PC-3 (cell line): Measurements from ENCODE around the gene KRTAP22-1. TPM values are rescaled to one million over a fixed set of nuclear protein-coding genes. Genes with fewer than 3 reads are reported as not detected.

Experiments used
- ATAC-seq: fragments of 200-7000 bp; cut with Tn5 transposase; 2 replicates; pipeline ENCODE4 v1.9.1; 2020; ENCODE audit warnings: mild to moderate bottlenecking, moderate library complexity
- BruUV-seq: library from RNA; stranded (reverse); fragments of 400-500 nt; replicated peaks from 2 replicates; lab custom pipeline; 2021; lab: Mats Ljungman, UMichigan
- CTCF ChIA-PET: fragments of 300-600 bp; sonication (Branson Sonifier 250); formaldehyde crosslinking; loops from one replicate; lab custom pipeline; 2022; ENCODE audit warnings: antibody characterized with exemption; lab: Charles Lee
- POLR2A ChIA-PET: fragments of 300-600 bp; sonication (Branson Sonifier 250); formaldehyde crosslinking; loops from one replicate; lab custom pipeline; 2022; ENCODE audit warnings: antibody characterized with exemption; ENCODE audit not compliant: unreplicated experiment; lab: Charles Lee
- DNase-seq: peaks from one replicate; pipeline ENCODE4 v3.0.0-alpha.2; 2015
- H2AFZ ChIP-seq: fragments of 300-600 bp; sonication (generic); 2 replicates; pipeline ENCODE4 v1.6.0; 2016; ENCODE audit warnings: antibody characterized with exemption, low read length
- H3F3A ChIP-seq: fragments of 300-600 bp; sonication (generic); one replicate; pipeline ENCODE4 v1.6.0; 2017; ENCODE audit warnings: antibody characterized with exemption, low read length, control low read depth, mild to moderate bottlenecking; ENCODE audit not compliant: unreplicated experiment
- H3K27ac ChIP-seq: fragments of 300-600 bp; sonication (generic); 2 replicates; pipeline ENCODE4 v1.5.1; 2016; ENCODE audit warnings: mild to moderate bottlenecking, low read length
- H3K27me3 ChIP-seq: fragments of 300-600 bp; sonication (generic); 2 replicates; pipeline ENCODE4 v1.6.1; 2016; ENCODE audit warnings: low read length, mixed read lengths
- H3K36me3 ChIP-seq: fragments of 300-600 bp; sonication (generic); 2 replicates; pipeline ENCODE4 v1.6.1; 2016; ENCODE audit warnings: low read depth, mixed run types, low read length, mixed read lengths
- H3K4me1 ChIP-seq: fragments of 300-600 bp; sonication (generic); 2 replicates; pipeline ENCODE4 v1.5.1; 2016; ENCODE audit warnings: low read length; ENCODE audit not compliant: insufficient read depth
- H3K4me2 ChIP-seq: fragments of 300-600 bp; sonication (generic); 2 replicates; pipeline ENCODE4 v1.6.0; 2016; ENCODE audit warnings: low read length
- H3K4me3 ChIP-seq: fragments of 300-600 bp; sonication (generic); 2 replicates; pipeline ENCODE4 v1.5.1; 2016; ENCODE audit warnings: mild to moderate bottlenecking, low read length, mixed read lengths
- H3K79me2 ChIP-seq: fragments of 300-600 bp; sonication (generic); 2 replicates; pipeline ENCODE4 v1.6.1; 2017; ENCODE audit warnings: low read length, mixed read lengths
- H3K9ac ChIP-seq: fragments of 300-600 bp; sonication (generic); 2 replicates; pipeline ENCODE4 v1.6.0; 2016; ENCODE audit warnings: mild to moderate bottlenecking, low read length
- H3K9me2 ChIP-seq: fragments of 300-600 bp; sonication (generic); replicated peaks from 2 replicates; pipeline ENCODE4 v1.6.1; 2016; ENCODE audit warnings: mixed run types, low read length, mixed read lengths
- H3K9me3 ChIP-seq: fragments of 300-600 bp; sonication (generic); 2 replicates; pipeline ENCODE4 v1.6.1; 2016; ENCODE audit warnings: low read length, mixed read lengths
- H4K20me1 ChIP-seq: fragments of 300-600 bp; sonication (generic); 2 replicates; pipeline ENCODE4 v1.6.1; 2016; ENCODE audit warnings: low read length, mixed read lengths
- EZH2 ChIP-seq: fragments of 300-600 bp; sonication (generic); IDR thresholded peaks from one replicate; pipeline ENCODE4 v1.6.1; 2017; ENCODE audit warnings: antibody characterized with exemption, mild to moderate bottlenecking, low read length; ENCODE audit not compliant: unreplicated experiment
- EZH2phosphoT487 ChIP-seq: fragments of 300-600 bp; sonication (generic); IDR thresholded peaks from 2 replicates; pipeline ENCODE4 v1.6.1; 2018; ENCODE audit warnings: mild to moderate bottlenecking, antibody characterized with exemption, low read length, borderline replicate concordance
- intact Hi-C: fragments of 100-400 bp; cut with micrococcal nuclease; formaldehyde crosslinking; loops from 2 replicates; pipeline ENCODE4 v1.9.0; 2023
- total RNA-seq: library from RNA; depleted of rRNA; stranded (reverse); fragments of >200 nt; gene quantifications from 2 replicates; pipeline ENCODE4 v1.2.3, GENCODE V29; 2014
- TF ChIP-seq, protein P1 (sequence below): fragments of 300-600 bp; sonication (generic); conservative IDR thresholded peaks from 2 replicates; pipeline ENCODE4 v1.5.1; 2017; ENCODE audit warnings: antibody characterized with exemption, low read depth, mild to moderate bottlenecking, low read length

KRTAP22-1 gene
- total RNA-seq, 1 experiment from 2014 or later = not detected

DNA sequence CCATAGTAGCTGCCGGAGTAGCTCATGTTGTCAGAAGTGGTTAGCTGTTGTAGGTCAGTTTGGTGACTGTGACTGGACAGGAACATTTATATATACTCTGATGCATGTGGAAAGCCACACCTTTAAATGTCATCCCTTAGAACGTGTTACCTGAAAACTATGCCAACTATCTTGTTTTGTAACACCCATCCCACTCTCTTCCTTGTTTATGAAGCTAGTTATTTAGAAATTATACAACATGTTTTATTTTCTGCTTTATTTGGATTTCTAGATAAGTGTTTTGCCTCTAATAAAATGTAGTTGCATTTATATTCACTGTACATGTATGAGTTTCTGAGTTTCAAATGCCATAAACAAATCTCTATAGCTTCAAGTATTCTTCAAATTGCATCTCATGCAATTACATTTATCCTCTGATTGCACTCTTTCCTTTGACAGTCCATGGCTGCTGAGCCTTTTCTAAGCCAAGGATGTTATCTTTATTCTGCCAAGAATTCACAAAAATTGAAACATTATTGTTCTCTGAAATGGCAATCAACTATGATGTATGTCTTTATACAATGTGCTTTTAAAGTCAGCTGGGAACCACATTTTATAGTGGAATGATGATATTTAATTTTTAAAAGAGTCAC, 39.5 kb upstream of the KRTAP22-1 start, which contains the start of gene KRTAP19-7:
KRTAP19-7 (minus strand) TSS at position 51 of the 632 bp plus-strand sequence; CDS start at position 26, 25 bp downstream.
- Histone ChIP-seq H3K4me2 (no peak within 1 kb of the TSS), H3F3A (no peaks in the 10 kb centered on the region), H3K36me3 (no peaks in the 10 kb centered on the region), H3K4me1 (no peaks in the 10 kb centered on the region), H3K27me3 (no peaks in the 10 kb centered on the region), H3K79me2 (no peaks in the 10 kb centered on the region), H3K9me2 (no peaks in the 10 kb centered on the region), H3K4me3 (no peak within 1 kb of the TSS), H3K27ac (no peak within 1 kb of the TSS), H4K20me1 (no peaks in the 10 kb centered on the region), H2AFZ (no peak within 1 kb of the TSS), H3K9ac (no peak within 1 kb of the TSS), H3K9me3 (no peaks in the 10 kb centered on the region)
- TF ChIP-seq EZH2phosphoT487 = no peak
- TF ChIP-seq EZH2 = no peak
- TF ChIP-seq, protein P1, sequence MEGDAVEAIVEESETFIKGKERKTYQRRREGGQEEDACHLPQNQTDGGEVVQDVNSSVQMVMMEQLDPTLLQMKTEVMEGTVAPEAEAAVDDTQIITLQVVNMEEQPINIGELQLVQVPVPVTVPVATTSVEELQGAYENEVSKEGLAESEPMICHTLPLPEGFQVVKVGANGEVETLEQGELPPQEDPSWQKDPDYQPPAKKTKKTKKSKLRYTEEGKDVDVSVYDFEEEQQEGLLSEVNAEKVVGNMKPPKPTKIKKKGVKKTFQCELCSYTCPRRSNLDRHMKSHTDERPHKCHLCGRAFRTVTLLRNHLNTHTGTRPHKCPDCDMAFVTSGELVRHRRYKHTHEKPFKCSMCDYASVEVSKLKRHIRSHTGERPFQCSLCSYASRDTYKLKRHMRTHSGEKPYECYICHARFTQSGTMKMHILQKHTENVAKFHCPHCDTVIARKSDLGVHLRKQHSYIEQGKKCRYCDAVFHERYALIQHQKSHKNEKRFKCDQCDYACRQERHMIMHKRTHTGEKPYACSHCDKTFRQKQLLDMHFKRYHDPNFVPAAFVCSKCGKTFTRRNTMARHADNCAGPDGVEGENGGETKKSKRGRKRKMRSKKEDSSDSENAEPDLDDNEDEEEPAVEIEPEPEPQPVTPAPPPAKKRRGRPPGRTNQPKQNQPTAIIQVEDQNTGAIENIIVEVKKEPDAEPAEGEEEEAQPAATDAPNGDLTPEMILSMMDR = no peak
- no TSS peak for BruUV-seq
- no peak for DNase-seq
- intact Hi-C loops = no loop called here
- CTCF ChIA-PET = no interaction called here
- POLR2A ChIA-PET = no interaction called here
- no peak for ATAC-seq

DNA sequence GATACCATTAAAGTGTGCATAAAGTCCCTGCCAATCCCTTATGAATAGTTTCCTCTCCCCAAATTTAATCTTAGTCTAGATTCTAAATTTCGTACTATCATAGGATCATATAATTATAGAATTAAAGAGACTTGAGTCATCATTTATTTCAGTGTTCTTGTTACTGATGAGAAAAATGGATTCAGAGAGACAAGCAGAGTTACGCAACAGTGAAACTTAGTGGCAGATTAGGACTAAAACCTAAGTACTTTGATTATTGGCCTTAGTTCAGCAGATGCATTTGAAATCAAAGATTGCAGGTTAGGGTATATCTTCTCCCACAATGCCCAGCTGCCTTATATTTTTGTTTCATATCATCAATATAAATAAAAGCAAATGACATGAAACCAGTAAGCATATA, 38.9 kb upstream of the KRTAP22-1 start:
- intact Hi-C loops = no loop called here
- BruUV-seq = no TSS peak
- H3K4me2 ChIP-seq = no peak overlapping the region
- TF ChIP-seq EZH2 = no peak
- H3F3A ChIP-seq = no peaks in the 10 kb centered on the region
- ChIA-PET POLR2A (no interaction called here), CTCF (no interaction called here)
- no peak for ATAC-seq
- no peak for DNase-seq
- H3K4me1 ChIP-seq = no peaks in the 10 kb centered on the region
- no peak overlapping the region for H3K27ac ChIP-seq
- no peaks in the 10 kb centered on the region for H3K36me3 ChIP-seq
- no peaks in the 10 kb centered on the region for H3K9me2 ChIP-seq
- H3K79me2 ChIP-seq = no peaks in the 10 kb centered on the region
- no peaks in the 10 kb centered on the region for H3K9me3 ChIP-seq
- no peak overlapping the region for H2AFZ ChIP-seq
- no peak overlapping the region for H3K4me3 ChIP-seq
- H4K20me1 ChIP-seq = no peaks in the 10 kb centered on the region
- H3K27me3 ChIP-seq = no peaks in the 10 kb centered on the region
- no peak overlapping the region for H3K9ac ChIP-seq

DNA sequence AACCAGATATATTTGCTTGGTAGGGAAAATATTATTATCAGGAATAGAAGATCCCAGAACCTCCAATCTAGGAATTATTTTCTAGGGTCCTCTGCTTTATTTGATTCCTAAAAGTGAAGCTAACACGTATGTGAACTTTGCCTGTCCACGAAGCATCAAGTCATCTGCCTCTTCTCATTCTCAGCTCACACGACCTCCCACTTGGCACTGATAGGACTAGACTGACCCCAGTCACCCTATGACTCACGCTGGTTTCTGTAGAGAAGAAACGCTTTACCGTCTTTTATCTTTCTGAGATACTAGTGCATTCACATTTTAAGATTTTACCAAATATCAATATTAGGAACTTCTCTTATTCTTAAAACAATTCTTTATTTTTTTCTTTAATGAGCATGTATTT, 37.8 kb upstream of the KRTAP22-1 start:
- no peak overlapping the region for H3K27ac ChIP-seq
- no peak overlapping the region for H3K4me2 ChIP-seq
- intact Hi-C loops = no loop called here
- no peaks in the 10 kb centered on the region for H3K9me2 ChIP-seq
- H3K9me3 ChIP-seq = no peaks in the 10 kb centered on the region
- no peaks in the 10 kb centered on the region for H4K20me1 ChIP-seq
- ATAC-seq (no peak), DNase-seq (no peak)
- ChIA-PET POLR2A (no interaction called here), CTCF (no interaction called here)
- H3K4me3 ChIP-seq = no peak overlapping the region
- no peaks in the 10 kb centered on the region for H3K36me3 ChIP-seq
- H3K4me1 ChIP-seq = no peaks in the 10 kb centered on the region
- H3K27me3 ChIP-seq = no peaks in the 10 kb centered on the region
- H3K79me2 ChIP-seq = no peaks in the 10 kb centered on the region
- BruUV-seq = no TSS peak
- no peak overlapping the region for H3K9ac ChIP-seq
- TF ChIP-seq EZH2 (no peak), EZH2phosphoT487 (no peak)
- TF ChIP-seq, protein P1 = no peak
- no peaks in the 10 kb centered on the region for H3F3A ChIP-seq
- H2AFZ ChIP-seq = no peak overlapping the region
